ENCODE data around the gene TAS2R40.

DNA sequence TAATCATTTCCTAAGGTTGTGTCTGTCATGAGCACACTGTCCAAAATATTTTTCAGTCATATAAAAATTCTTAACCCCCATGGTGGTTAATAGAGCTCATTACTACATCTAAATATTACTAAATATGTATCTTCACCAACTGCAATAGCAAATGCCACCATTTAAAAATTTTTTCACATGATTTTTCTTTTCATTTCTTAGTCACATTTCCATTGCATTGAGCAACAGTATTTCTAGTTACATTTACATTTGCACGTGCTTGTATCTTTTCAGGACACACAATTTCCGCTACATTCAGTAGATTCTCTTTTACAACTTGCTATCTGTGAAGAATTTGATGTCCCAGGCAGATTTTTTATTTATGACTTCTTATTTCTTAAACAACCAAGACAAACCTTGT is 5.2 kb upstream of the TAS2R40 start:
- TF ChIP-seq, protein P1, sequence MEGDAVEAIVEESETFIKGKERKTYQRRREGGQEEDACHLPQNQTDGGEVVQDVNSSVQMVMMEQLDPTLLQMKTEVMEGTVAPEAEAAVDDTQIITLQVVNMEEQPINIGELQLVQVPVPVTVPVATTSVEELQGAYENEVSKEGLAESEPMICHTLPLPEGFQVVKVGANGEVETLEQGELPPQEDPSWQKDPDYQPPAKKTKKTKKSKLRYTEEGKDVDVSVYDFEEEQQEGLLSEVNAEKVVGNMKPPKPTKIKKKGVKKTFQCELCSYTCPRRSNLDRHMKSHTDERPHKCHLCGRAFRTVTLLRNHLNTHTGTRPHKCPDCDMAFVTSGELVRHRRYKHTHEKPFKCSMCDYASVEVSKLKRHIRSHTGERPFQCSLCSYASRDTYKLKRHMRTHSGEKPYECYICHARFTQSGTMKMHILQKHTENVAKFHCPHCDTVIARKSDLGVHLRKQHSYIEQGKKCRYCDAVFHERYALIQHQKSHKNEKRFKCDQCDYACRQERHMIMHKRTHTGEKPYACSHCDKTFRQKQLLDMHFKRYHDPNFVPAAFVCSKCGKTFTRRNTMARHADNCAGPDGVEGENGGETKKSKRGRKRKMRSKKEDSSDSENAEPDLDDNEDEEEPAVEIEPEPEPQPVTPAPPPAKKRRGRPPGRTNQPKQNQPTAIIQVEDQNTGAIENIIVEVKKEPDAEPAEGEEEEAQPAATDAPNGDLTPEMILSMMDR (IDR thresholded peaks at IDR 0.05): no peak
- TF ChIP-seq EHMT2 (IDR thresholded peaks at IDR 0.05; ENCODE audit: low read depth) (no peak), HDAC2 (IDR thresholded peaks at IDR 0.05) (no peak), SMC3 (IDR thresholded peaks at IDR 0.05) (no peak), POLR2AphosphoS2 (conservative IDR thresholded peaks at IDR 0.05; ENCODE audit: low read length) (no peak), RARB (CRISPR knock-in tag; IDR thresholded peaks at IDR 0.05) (no peak), RCOR1 (IDR thresholded peaks at IDR 0.05; ENCODE audit: low read depth, low read length) (no peak), CHD2 (IDR thresholded peaks at IDR 0.05; ENCODE audit: low read length, partially characterized antibody) (no peak), HOXA7 (CRISPR knock-in tag; IDR thresholded peaks at IDR 0.05) (no peak), BHLHE40 (IDR thresholded peaks at IDR 0.05; ENCODE audit: low read depth, low read length) (no peak), CHD4 (IDR thresholded peaks at IDR 0.05; ENCODE audit: borderline replicate concordance) (no peak)

All from A549 (cell line).